Activated gamma-delta T cell treated with Interleukin-2 at 50 U/mL for 16 hours (primary cell): ENCODE data around the gene OR6C76.
"Not testable (repeated sequence)": the region's sequence is repeated elsewhere in the genome, so short reads cannot be mapped to it uniquely, and the experiment has no call there.

Experiments used
- DNase-seq: peaks from one replicate; pipeline ENCODE4 v3.0.0-alpha.2; 2020

Gene OR6C76

GRCh38 chr12:55425954-55426353 is at the start of gene OR6C76:
Gene OR6C76, plus strand, starts transcription at chr12:55426254. Its CDS starts 0 bp downstream, at chr12:55426254.
- no peak for DNase-seq

- DNase-seq: no peak
Measured at GRCh38 chr12:55385891-55386290, 40.2 kb upstream of the OR6C76 start.

DNA sequence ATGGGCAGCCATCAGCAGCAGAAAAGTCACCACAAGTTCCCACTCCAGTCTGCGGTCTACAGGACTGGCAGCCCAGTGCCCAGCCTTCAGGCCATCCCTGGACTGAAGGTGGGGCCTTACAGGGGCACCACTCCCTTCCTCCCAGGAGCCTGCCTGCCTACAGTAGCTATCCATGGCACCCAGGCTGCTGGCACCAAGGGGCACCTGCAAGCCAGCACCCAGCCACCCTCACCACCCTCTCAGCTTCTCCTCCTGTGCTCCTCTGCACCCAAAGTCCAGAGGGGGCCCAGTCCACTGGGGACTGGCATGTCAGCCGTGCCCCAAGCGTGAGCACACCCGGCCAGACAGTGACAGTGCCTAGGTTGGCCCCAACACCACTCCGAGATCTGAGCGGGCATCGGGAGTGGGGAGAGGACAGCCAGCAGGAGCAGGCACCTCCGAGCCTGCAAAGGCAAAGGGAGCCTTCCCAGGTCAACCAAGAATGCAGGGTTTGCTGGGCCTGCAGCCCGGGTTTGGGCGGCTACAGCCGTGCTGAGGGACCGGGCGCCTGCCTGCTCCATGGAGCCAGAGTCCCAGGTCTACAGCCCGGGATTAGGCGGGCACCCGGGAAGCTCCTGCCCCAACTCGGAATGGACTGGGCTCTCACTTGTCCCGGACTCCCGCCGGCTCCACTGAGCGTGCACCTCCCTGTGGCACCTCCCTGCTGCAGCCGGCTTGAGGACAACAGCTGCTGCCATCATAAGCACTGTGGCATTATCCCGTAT is 33.8 kb upstream of the OR6C76 start:
- no peak for DNase-seq

- no peak for DNase-seq
Measured at GRCh38 chr12:55396326-55396725, 29.7 kb upstream of the OR6C76 start.

GRCh38 chr12:55400229-55400628 is 25.8 kb upstream of the OR6C76 start, which contains the start of gene OR6C65:
Gene OR6C65, plus strand, starts transcription at chr12:55400529. Its CDS starts 0 bp downstream, at chr12:55400529.
- no peak for DNase-seq

DNA sequence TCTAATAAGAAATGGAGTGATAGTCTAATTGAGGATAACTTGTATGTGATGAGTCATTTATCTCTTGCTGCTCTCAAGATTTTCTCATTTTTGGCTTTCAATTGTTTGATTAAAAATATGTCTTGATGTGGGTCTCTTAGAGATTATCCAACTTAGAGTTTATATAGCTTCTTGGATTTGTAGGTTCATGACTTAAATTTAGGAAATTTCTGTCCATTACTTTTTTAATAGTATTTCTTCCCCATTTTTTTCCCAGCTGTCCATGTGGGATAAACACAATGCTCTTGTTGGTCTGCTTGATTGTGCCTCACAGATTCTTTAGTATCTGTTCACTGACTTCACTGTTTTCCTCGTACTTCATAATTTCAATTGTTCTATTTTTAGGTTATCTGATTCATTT is 18.2 kb upstream of the OR6C76 start:
- no peak for DNase-seq

DNA sequence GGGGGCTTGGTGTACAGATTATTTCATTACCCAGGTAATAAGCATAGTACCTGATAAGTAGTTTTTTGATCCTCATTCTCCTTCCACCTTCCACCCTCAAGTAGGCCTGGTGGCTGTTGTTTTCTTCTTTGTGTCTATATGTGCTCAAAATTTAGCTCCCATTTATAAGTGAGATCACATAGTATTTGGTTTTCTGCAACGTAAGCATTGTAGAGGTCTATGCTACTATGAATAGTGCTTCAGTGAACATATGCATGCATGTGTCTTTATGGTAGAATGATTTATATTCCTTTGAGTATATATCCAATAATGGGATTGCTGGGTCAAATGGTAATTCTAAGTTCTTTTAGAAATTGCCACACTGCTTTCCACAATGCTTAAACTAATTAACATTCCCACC is 16.9 kb upstream of the OR6C76 start:
- not testable (repeated sequence) for DNase-seq

DNA sequence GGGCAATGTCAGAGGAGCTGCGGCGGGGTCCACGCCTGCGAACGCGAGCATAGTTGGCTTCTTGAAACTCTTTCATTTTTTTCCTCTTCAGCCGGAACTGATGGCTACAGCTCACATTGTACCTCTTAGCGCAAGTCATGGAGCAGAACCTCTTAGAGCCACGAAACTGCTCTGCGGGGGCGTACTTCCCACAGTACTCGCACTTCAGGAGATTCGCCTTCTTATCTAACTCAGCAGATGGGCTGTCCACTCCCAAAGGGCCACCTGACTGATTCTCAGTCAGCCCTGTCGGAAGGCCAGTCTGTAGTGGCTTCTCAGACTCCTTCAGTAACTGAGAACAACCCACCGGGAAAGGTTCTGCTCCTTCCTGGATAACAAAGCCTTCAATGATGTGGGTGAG is 13.9 kb upstream of the OR6C76 start:
- DNase-seq: not testable (repeated sequence)

DNA sequence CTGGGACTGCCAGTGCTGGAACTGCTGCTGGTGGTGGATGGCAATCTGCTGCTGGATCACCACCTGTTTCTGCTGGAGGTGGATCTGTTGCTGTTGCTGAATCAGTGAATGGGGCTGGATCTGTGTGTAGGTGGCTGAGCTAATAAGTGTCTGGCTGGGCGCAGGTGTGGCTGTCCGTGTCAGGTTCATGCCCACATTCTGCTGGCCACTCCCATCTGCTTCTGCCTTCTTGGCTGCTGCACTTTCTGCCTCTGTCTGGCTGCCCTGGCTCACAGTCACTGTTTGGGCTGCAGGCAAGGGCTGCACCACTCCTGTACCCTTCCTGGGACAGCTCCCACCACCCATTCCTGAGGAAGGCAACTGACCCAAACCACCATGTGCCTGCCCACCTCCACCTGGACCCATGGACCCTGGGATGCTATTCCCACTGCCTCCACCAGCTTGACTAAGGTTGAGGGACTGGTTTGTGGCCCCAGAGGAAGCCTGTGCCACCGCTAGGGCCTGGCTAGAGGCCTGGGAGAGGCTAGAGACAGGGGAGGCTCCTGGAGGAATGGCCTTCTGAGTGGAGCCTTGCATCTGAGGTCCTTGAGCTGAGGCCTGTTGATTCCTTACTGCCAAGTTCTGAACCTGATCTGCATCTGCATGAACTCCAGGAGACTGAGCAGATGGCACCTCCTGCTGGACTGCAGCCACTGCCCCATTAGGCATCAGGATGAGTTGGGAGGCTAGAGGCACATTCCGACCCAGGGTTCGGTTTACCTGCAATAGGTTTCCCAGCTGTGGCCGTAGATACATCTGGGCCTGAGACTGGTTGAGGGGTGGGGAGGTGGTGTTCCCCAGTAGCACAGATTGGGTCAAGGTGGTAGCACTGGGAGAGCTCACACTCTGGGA is 12.3 kb upstream of the OR6C76 start:
- DNase-seq: not testable (repeated sequence)

DNA sequence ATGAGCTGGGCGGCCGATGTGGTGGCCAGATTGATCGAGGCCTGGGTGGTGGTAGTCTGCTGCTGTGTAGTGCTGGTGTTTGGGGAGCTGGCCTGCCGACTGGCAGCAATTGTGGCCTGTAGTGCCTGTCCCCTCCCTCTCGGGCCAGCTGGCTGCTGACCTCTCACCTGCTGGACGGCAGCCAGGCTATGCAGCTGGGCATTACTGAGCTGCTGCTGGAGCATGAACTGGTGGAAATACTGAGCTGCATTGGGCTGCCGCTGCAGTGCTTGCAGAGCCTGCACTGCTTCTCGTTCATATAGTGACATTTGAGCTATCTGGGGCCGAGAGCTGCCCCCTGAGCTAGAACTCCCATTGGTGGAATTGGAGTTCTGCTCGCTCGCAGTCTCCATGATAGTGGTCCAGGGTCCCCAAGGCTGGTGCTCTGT is 11.6 kb upstream of the OR6C76 start:
- not testable (repeated sequence) for DNase-seq

DNA sequence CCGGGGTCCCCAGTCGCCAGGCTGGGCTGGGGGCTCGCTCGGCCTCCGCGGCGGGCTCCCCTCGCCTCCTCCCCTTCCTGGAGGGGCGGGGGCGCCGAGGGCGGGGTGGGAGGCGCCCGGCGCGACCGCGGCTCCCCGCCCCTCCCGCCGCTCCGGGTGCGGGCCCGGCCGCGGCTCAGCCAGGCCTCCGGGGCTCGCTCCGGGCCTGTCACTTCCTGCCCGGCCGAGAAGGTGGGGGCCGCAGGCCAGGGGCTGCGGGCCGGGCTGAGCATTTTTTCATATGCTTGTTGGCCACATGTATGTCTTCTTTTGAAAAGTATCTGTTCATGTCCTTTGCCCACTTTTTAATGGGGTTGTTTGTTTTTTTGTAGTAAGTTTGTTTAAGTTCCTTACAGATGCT is 11.2 kb upstream of the OR6C76 start:
- DNase-seq: not testable (repeated sequence)

DNA sequence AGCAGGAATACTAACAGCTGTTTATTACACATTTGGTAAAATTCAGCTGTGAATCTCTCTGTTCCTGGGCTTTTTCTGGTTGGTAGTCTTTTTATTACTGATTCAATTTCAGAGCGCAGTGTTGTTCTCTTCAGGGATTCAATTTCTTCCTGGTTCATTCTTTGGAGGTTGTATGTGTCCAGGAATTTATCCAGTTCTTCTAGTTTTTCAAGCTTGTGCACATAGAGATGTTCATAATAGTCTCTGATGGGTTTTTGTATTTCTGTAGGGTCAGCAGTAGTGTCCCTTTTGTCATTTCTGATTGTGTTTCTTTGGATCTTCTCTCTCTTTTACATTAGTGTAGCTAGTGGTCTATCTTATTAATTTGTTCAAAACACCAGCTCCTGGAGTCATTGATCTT is 9.1 kb upstream of the OR6C76 start:
- DNase-seq: no peak

GRCh38 chr12:55420307-55420962 is 5.6 kb upstream of the OR6C76 start:
- no peak for DNase-seq

DNA sequence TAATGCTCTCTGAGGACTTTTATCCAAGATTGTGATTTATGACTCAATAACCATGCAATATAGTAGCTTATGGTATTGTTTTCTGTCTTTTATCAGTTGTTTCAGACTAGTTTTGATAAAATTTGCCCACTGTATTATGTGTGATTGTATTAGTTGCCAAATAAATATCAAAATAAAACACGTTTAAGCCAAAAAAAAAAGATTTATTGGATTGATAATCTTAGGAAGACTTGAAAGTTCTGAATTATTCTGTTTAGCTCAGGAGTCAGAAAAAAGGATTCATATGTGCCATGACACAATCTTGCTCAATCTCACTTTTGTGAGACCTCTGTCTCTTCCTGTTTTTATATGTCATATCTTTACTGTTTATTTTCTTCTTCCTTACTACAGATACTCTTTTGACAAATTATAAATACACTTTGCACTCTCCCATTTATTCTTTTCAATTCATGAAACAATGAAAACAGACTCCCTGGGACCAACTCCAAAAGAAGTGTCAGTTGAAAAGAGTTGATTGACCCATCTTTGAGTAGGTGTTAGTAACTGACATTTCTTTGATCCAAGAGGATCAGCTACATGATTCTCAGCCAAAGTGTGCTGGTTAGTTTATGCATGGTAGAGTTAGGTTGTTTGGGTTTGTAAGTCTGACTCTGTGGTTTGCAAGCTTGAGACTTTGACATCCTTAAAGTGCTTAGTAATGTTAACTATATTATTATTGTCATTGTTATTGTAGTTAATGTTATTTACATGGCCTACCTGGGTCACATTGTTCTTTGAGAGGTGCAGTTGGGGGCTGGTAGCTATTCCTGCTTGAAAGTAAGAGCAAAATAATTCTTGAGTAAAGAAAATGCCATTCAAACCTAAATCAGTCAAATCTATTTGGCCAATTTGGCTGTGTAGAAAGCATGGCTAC is 2.5 kb downstream of the OR6C76 start:
- no peak for DNase-seq

GRCh38 chr12:55441233-55441632 is 15.2 kb downstream of the OR6C76 start:
- DNase-seq: not testable (repeated sequence)

DNA sequence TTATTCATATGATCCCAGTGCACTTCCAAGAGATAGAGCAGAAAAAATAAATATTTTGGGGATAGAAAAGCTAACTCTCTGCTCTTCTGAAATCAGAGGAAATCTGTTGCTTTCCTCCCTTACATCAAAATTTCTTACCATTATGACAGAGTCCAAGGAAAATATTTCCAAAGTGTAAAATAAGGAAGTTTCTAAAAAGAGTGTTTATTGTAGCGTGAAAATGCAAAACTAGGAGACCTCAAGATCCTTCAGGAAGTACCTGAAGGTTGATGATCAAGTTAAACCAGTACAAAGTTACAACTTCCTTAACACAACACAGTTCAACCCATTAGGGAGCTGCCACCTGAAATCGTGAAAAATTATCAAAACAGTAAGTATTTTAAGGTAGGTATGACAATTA is 17.7 kb downstream of the OR6C76 start, which contains the start of gene OR6C2:
Gene OR6C2 (plus strand): TSS at position 301 of the 400 bp plus-strand sequence. CDS start 8,138 bp downstream, outside the sequence.
- DNase-seq: no peak

- DNase-seq: no peak
Measured at GRCh38 chr12:55445357-55445756, 19.3 kb downstream of the OR6C76 start.

DNA sequence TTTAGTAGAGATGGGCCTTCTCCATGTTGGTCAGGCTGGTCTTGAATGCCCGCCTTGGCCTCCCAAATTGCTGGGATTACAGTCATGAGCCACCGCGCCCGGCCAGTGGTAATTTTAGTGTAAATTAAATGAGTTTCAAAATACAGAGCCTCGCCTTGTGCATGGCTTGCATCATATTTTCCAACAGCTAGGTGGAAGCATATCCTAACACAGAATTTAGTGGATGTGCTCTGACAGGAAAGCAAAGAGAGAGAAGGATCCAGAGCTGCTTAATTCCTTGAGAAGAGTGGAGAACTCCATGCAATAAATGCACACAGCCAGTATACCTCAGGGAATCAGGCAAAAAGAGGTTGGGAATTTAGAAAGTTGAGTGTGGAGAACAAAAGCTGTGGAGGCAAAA is 20.3 kb downstream of the OR6C76 start:
- DNase-seq: no peak

DNA sequence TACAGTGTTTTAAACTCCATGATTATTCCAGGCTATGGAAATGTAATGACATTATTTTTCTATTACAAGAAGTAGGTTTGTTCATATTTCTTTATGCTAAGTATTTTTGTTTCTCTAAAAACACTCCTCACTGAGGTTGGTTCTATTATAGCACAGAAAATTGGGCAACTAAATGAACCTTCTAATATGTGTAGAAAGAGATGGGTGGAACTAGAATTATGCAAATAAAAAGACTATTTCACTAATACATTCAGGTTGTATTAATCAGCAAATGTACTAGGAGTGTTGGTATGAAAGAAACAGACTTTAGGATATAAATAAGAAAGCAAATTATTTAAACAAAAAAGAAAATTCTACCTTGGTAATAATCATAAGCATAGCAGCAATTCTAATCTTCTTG is 22.8 kb downstream of the OR6C76 start:
- no peak for DNase-seq

DNA sequence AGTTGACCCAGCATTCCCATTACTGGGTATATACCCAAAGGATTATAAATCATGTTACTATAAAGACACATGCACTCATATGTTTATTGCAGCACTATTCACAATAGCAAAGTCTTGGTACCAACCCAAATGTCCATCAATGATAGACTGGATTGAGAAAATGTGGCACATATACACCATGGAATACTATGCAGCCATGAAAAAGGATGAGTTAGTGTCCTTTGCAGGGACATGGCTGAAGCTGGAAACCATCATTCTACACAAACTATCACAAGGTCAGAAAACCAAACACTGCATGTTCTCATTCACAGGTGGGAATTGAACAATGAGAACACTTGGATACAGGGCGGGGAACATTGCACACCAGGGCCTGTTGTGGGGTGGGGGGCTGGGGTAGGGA is 38.9 kb downstream of the OR6C76 start:
- DNase-seq: not testable (repeated sequence)

DNA sequence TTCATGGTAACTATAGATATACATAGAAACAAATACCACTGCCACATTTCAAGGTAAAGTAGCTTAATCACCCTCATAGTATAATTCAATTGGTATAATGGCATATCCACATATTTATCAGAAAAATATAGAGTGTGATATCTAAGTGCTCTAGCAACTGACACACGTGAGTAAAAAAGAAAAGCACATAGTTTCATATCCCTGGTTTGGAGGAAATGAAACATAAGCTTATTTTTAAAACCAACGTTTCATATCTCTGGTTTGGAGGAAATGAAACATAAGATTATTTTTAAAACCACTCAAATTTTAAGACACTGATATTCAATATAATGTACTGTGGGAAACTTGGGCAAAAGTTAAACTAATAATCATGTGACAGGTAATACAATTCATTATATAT is 41.8 kb downstream of the OR6C76 start:
- no peak for DNase-seq

DNA sequence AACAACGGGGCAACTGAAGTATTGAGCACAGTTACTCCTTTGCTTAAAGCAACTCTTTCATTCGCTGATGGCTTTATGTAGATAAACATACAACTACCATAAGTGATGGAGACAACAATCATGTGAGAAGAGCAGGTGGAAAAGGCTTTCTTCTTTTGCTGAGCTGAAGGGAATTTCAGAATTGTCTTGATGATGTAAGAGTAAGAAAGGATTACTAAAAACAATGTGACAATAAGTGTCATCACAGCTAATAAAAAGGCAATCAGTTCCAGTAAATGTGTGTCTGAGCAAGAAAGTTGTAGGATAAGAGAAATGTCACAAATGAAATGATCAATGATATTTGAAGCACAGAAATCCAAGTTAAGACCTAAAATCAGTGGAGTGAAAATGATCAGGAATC is 43.2 kb downstream of the OR6C76 start:
- no peak for DNase-seq
